Coronary artery (tissue), 2 donors: ENCODE results near the gene DHX34.
"Not testable (repeated sequence)": the region's sequence is repeated elsewhere in the genome, so short reads cannot be mapped to it uniquely, and the experiment has no call there.

Experiments
- DNase-seq: peaks from one replicate; pipeline ENCODE4 v3.0.0-alpha.2; 2017; ENCODE audit warnings: low spot score
- H3K27ac ChIP-seq, 2 donors: fragments of 200-600 bp; sonication (generic); one replicate each; pipeline ENCODE4 v1.5.1; 2016 to 2019
- H3K4me3 ChIP-seq: fragments of 200-600 bp; sonication (generic); 2 replicates; pipeline ENCODE4 v1.5.1; 2016; ENCODE audit warnings: mild to moderate bottlenecking, moderate library complexity
- TF ChIP-seq, protein P1 (sequence below): fragments of 200-600 bp; sonication (generic); IDR thresholded peaks from one replicate; pipeline ENCODE4 v1.5.1; 2019; ENCODE audit warnings: antibody characterized with exemption

The DHX34 gene

DNA sequence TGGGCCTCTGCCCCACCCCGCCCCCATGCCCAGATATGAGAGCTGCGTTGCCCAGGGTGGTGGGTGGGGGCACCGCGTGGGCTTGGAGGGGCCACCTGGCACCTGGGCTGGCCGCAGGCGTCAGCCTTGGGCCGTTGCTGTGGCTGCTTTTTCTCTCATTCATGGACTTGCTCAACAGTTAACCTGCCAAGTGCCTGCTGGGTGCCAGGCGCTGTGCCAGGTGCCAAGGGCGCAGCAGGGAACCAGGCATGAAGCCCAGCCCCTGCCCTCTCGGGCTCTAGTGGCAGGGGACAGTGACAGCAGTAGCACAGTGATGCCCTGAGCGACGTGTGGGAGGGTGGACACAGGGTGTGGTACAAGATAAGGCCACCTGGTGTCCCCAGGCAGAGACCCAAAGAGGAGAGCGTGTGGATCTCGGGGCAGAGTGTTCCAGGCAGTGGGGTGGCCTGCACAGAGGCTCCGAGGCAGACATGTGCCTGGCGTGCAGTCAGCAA lies 28.1 kb downstream of the DHX34 start:
- Histone ChIP-seq H3K27ac (no peak overlapping the region), H3K4me3 (no peak overlapping the region)
- DNase-seq, result no peak
- TF ChIP-seq, protein P1, sequence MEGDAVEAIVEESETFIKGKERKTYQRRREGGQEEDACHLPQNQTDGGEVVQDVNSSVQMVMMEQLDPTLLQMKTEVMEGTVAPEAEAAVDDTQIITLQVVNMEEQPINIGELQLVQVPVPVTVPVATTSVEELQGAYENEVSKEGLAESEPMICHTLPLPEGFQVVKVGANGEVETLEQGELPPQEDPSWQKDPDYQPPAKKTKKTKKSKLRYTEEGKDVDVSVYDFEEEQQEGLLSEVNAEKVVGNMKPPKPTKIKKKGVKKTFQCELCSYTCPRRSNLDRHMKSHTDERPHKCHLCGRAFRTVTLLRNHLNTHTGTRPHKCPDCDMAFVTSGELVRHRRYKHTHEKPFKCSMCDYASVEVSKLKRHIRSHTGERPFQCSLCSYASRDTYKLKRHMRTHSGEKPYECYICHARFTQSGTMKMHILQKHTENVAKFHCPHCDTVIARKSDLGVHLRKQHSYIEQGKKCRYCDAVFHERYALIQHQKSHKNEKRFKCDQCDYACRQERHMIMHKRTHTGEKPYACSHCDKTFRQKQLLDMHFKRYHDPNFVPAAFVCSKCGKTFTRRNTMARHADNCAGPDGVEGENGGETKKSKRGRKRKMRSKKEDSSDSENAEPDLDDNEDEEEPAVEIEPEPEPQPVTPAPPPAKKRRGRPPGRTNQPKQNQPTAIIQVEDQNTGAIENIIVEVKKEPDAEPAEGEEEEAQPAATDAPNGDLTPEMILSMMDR, result no peak

DNA sequence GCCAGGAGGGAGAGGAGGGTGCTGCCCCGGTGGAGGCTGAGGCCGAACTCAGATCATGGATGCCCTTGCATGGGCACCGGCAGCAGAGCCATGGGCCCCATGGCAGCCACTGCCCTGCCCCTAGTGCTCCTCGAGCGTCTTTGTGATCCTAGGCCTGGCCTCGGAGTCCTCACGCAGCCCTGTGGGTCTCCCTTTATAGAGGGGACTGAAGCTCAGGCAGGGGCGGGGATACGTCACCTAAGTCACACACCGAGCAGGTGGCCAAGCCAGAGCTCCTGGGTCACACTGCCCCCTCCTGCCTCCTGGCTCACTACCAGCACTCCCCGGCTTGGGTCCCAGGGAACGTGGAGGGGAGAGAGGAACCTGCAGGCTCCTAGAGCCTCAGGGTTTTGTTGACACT lies 28.7 kb downstream of the DHX34 start:
- H3K27ac ChIP-seq, result no peak overlapping the region
- H3K4me3 ChIP-seq, result no peak overlapping the region
- TF ChIP-seq, protein P1, result no peak

DNA sequence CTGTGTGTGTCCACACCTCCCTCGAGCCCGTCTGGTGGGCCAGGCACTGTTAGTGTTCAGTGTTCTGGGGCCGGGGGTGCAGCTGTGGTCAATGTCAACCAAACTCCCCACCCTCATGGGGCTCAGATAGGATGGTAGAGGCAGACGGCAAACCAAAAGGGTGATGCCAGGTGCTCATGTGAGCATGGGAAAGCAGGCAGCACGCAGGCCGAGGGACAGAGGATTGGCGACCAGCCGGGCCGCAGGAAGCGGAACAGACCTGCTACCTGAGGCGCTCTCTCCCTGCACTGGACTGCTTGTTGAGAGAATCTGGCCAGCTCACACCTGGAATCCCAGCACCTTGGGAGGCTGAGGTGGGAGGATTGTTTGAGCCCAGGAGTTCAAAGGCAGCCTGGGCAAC lies 29.1 kb downstream of the DHX34 start:
- no peak overlapping the region for H3K27ac ChIP-seq
- no peak overlapping the region for H3K4me3 ChIP-seq
- no peak for DNase-seq
- TF ChIP-seq, protein P1, result no peak

More for the DNA sequence above, 28.7 kb downstream of the DHX34 start:
- DNase-seq, result no peak

DNA sequence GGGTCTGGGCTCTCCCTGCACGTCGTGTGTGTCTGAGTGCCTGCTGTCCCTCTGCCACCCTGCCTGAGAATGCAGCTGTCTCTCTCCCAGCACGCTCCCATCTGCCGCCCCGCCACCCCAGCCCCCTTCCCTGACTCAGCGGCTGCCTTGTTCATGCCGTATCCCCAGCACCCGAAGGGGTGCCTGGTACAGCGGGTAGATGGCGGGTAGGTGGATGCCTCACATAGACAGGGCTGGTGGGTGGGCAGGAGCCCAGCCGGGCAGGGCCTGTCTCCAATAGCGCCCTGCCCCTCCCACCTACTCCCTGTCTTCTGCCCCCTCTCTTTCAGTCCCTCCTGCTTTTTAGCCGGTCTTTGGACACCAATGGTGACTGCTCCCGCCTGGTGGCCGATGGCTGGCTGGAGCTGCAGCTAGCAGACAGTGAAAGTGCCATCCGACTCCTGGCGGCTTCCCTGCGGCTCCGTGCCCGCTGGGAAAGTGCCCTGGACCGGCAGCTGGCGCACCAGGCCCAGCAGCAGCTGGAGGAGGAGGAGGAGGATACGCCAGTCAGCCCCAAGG lies 30.3 kb downstream of the DHX34 start:
- Histone ChIP-seq H3K27ac (no peak overlapping the region), H3K4me3 (no peak overlapping the region)
- DNase-seq, result no peak
- TF ChIP-seq, protein P1, result no peak

DNA sequence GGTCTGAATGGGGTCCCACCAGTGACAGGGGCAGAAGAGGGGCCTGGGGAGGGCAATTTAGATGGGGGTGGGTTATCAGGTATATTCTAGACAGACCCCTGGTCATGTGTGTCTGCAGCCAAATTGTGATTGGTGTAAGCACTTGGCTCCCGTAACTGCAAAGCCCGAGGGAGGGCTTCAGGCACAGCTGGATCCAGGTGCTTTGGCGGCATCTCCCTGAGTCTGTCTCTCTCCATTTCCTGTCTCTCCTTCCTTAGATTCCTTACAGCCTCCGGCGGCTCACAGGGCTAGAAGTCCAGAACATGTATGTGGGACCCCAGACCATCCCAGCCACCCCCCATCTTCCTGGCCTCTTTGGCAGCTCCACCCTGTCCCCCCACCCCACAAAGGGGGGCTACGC lies 31.4 kb downstream of the DHX34 start:
- Histone ChIP-seq H3K4me3 (no peak overlapping the region), H3K27ac (no peak overlapping the region)
- TF ChIP-seq, protein P1, result no peak
- no peak for DNase-seq

DNA sequence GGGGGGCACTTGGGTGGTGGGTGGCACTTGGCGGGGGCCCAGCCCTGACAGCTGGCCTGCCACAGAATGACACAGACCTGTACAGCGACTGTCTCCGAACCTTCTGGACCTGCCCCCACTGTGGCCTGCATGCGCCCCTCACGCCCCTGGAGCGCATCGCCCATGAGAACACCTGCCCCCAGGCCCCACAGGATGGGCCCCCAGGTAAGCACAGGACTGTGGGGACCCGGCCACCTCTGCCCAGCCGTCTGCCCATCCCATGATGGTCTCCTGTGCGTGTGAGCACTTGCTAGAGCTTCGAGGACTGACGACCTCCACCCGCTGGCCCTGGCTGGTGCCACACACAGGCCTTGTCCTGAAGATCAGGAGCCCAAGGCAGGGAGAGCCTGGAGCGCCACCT lies 32.0 kb downstream of the DHX34 start:
- H3K27ac ChIP-seq, result no peak overlapping the region
- no peak for DNase-seq
- no peak overlapping the region for H3K4me3 ChIP-seq
- TF ChIP-seq, protein P1, result no peak

DNA sequence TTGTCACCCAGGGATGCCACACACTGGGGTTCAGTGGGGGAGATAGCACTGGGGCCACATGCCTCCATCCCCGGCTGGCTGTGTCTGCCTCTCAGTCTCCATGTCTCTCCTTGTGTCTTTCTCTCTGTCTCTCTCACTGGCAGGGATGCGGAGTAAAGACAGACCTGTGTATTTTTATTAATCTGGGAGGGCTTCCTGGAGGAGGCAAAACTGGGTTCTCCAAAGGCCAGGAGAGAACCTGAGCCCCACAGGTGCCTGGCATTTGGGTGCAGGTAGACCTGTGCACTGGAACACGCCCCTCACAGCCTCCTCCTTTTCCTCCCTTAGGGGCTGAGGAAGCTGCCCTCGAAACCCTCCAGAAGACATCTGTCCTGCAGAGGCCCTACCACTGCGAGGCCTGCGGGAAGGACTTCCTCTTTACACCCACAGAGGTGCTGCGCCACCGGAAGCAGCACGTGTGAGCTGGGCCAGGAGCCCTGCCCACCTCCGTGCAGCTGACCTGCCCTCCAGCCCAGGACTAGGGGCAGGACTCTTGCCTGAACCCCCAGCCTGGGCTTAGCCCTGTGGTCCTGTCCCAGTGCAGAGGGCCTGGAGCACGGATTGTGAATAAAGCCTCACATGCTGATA lies 32.7 kb downstream of the DHX34 start:
- DNase-seq, result no peak
- TF ChIP-seq, protein P1, result no peak
- Histone ChIP-seq H3K4me3 (no peak overlapping the region), H3K27ac (no peak overlapping the region)

DNA sequence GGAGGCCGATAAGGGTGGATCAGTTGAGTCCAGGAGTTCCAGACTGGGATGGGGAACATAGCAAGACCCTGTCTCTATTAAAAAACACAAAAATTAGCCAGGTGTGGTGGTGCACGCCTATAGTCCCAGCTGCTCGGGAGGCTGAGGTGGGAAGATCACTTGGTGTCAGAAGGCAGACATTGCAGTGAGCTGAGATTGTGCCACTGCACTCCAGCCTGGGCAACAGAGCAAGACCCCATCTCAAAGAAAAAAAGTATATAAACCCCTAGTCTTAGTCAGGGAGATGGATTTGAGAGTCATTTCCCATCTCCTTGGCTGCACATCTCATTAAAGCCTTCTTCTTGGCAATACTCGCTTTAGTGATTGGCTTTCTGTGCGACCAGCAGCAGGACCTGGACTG lies 34.8 kb downstream of the DHX34 start:
- not testable (repeated sequence) for H3K27ac ChIP-seq, DNase-seq, H3K4me3 ChIP-seq

DNA sequence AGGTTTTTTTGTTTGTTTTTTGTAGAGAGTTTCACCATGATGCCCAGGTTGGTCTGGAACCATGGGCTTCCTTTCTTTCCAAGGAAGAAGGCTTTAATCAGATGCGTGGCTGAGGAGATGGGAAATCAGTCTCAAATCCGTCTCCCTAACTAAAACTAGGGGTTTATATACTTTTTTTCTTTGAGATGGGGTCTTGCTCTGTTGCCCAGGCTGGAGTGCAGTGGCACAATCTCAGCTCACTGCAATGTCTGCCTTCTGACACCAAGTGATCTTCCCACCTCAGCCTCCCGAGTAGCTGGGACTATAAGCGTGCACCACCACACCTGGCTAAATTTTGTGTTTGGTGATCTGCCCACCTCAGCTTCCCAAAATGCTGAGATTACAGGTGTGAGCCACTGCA lies 35.4 kb downstream of the DHX34 start:
- not testable (repeated sequence) for H3K4me3 ChIP-seq, DNase-seq, H3K27ac ChIP-seq

DNA sequence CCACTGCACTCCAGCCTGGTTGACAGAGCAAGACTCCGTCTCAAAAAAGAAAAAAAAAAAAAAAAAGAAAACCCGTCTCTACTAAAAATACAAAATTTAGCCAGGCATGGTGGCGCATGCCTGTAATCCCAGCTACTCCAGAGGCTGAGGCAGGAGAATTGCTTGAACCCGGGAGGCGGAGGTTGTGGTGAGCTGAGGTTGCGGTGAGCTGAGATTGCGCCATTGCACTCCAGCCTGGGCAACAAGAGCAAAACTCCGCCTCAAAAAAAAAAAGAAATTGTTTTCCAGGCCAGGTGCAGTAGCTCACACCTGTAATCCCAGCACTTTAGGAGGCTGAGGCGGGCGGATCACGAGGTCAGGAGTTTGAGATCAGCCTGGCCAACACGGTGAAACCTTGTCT lies 37.5 kb downstream of the DHX34 start:
- H3K27ac ChIP-seq, DNase-seq, H3K4me3 ChIP-seq: not testable (repeated sequence)

DNA sequence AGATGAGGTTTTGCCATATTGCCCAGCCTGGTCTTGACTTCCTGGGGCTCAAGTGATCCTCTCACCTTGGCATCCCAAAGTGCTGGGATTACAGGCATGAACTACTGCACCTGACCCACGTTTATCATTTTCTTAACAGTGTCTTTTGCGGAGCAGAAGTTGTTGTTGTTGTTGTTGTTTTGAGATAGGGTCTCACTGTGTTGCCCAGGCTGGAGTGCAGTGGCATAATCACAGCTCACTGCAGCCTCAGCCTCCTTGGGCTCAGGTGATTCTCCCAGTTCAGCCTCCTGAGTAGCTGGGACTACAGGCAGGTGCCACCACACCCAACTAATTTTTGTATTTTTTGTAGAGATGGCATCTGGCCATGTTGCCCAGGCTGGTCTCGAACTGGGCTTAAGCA lies 38.5 kb downstream of the DHX34 start:
- not testable (repeated sequence) for DNase-seq, H3K27ac ChIP-seq

More for the DNA sequence above, 38.5 kb downstream of the DHX34 start:
- not testable (repeated sequence) for H3K4me3 ChIP-seq
